ENCODE results near the gene OR2AT4.

OR2AT4 gene

DNA sequence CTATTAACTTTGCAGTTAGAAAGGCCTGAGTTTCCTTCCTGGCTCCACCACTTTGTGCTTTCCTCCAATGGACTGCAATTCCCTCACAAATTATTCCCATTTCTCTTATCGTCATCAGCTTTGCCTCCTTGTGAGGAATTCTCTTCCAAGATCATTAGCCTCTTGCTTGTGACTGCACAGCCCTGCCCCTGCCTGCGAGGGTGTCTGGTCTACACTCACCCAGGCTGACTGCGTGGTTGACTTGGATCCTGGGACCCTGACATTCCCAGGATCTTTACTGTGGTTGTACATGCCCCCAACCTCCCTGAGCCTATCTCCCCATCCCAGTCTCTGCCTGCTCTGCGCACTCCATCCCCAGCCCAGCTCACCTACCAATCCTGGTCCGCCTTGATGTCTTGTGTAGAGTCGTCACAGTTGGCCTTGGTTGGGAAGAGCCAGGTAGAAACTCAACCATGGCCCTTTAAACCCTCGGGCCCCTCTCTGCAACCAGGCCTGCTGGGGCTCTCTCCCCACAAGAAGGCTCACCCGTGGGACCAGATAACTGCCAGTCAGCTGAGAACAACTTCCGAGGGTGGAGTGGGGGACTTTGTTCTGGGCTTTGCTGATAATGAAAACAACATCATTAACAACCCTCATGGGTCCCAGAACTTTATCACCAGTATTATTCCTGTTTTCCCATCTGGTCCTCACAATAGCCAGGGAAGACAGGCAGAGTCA is at the start of gene OR2AT4:
OR2AT4 (minus strand) TSS at position 421 of the 717 bp plus-strand sequence.
- TF ChIP-seq, protein P1, sequence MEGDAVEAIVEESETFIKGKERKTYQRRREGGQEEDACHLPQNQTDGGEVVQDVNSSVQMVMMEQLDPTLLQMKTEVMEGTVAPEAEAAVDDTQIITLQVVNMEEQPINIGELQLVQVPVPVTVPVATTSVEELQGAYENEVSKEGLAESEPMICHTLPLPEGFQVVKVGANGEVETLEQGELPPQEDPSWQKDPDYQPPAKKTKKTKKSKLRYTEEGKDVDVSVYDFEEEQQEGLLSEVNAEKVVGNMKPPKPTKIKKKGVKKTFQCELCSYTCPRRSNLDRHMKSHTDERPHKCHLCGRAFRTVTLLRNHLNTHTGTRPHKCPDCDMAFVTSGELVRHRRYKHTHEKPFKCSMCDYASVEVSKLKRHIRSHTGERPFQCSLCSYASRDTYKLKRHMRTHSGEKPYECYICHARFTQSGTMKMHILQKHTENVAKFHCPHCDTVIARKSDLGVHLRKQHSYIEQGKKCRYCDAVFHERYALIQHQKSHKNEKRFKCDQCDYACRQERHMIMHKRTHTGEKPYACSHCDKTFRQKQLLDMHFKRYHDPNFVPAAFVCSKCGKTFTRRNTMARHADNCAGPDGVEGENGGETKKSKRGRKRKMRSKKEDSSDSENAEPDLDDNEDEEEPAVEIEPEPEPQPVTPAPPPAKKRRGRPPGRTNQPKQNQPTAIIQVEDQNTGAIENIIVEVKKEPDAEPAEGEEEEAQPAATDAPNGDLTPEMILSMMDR (conservative IDR thresholded peaks at IDR 0.05; ENCODE audit: low read depth, low read length), result no peak
- no peak for DNase-seq (ENCODE audit: low read depth)

DNA sequence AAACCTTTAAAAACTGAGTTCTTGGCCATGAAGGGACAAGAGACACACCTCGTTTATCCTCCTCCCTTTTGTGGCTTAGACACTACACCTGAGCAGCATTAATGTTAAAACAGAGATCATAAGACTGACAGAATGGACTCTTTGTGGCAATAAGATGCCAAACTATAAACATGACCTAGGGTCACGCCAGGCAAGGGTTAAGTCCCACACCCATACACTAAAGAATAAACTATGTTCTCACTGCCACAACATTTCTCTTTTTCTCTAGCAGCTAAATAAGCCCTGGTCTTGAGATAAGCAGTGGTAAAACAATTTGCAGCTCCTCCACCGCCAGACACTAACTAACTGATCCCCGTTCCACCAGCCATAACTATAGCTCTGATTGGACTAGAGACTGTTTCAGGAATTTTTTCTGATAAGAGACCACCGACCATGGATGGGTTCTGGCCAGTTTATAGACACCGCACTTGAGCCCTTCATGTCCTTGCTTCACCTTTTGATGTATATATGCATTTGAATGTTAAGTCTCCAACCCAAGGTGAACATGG is 49.4 kb upstream of the OR2AT4 start:
- DNase-seq (ENCODE audit: low read depth), result no peak
- TF ChIP-seq, protein P1 (conservative IDR thresholded peaks at IDR 0.05; ENCODE audit: low read depth, low read length), result no peak
- no peak overlapping the region for H3K4me3 ChIP-seq (ENCODE audit: low read depth, low read length)

More for the DNA sequence above, at the start of gene OR2AT4:
- no peak within 1 kb of the TSS for H3K4me3 ChIP-seq (ENCODE audit: low read depth, low read length)

DNA sequence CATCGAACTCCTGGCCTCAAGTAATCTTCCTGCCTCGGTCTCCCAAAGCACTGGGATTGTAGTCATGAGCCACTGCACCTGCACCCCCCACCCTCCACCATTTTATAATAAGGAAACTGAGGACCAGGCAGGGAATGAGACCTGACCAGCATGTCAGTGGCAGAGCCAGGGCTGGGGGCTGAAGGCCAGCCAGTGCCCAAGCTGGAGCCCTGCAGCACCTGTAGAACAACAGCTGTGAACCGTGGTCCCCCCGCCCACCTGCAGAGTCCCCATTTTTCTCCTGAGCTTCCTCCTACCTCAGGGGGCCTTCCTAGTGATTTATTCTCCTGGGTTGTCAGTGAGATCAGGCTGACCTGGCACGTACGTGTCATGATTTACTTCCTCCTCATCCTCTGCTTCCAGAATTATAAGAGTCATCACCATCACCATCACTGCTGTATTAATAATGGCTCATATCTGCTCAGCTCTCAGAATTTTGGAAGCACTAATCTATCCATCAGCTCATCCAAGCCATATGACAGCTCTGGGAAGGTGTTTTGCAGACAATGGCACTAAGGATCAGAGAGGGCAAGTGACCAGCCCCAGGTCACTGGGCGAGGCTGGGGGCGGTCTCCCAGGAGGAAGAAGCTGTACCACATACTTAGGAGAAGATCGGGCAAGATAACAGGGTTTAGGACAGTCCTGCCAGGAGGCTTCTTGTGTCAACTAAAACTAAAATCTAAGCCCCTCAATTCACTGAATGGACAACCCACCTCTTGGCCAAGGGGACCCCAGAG is 48.7 kb upstream of the OR2AT4 start:
- TF ChIP-seq, protein P1 (conservative IDR thresholded peaks at IDR 0.05; ENCODE audit: low read depth, low read length), result no peak
- no peak for DNase-seq (ENCODE audit: low read depth)
- H3K4me3 ChIP-seq (ENCODE audit: low read depth, low read length), result no peak overlapping the region

DNA sequence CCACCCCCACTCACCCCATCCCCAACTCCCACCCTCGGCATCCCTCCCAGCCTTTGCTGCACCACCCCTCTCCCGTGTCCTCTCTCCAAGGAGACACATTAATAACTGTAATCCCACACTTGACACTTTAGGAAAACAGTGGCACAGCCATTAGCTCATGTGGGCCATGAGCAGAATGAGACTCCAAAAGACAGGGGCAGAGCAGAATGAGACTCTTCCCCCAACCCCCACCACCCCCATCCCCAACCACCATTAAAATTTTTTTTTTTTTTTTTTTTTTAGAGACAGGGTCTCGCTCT is 48.0 kb upstream of the OR2AT4 start:
- H3K4me3 ChIP-seq (ENCODE audit: low read depth, low read length), result no peak overlapping the region
- no peak for DNase-seq (ENCODE audit: low read depth)
- TF ChIP-seq, protein P1 (conservative IDR thresholded peaks at IDR 0.05; ENCODE audit: low read depth, low read length), result no peak

DNA sequence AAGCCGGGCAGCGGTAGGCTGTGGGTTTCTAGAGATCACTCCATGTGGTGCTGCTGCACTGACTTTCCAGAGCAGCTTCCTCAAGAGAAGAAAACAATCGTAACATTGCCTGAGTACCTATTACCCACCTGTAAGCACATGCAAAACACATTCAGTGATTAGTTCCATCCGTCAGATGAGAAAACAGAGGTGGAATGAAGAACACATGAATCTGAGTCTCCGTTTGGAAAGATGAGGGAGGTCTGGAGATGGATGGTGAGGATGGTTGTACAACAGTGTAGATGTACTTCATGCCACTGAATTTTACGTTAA is 46.7 kb upstream of the OR2AT4 start:
- TF ChIP-seq, protein P1 (conservative IDR thresholded peaks at IDR 0.05; ENCODE audit: low read depth, low read length), result no peak
- H3K4me3 ChIP-seq (ENCODE audit: low read depth, low read length), result no peak overlapping the region

DNA sequence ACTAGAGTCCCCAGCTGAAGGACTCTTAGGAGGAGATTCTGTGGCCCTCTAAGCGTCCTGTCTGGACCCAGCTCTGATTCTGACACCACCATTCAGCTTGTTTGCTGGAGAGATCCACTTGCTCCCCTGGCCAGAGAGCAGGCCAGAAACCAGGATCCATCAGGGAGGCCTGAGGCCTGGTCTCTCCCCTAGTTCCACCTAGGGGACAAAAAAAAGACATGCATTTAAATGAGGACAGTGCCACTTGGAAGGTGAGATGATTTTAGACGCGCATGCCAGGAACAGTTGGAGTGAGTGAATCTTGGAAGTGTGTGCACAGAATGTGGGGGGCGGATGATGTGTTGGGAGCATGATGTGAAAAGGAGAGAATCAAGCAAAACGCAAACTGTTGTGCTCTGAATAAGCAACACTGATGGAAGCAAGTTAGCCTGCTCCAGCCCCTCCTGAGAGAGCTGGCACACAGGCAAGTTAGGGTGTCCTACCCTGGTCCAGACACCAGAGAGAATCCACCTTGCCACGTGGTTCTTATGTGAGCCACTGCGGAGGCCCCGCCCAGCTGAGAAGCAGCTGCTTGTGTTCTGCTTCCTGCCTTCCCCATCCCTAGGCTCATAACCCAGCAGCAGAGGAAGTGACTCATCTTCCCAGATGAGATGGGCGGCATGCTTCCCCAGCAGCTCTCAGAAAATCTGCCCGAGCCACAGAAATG is 46.2 kb upstream of the OR2AT4 start:
- H3K4me3 ChIP-seq (ENCODE audit: low read depth, low read length), result no peak overlapping the region
- DNase-seq (ENCODE audit: low read depth), result peak; percentile 97
- TF ChIP-seq, protein P1 (conservative IDR thresholded peaks at IDR 0.05; ENCODE audit: low read depth, low read length), result no peak

More for the DNA sequence above, 46.7 kb upstream of the OR2AT4 start:
- no peak for DNase-seq (ENCODE audit: low read depth)
